CD4-positive, alpha-beta T cell (primary cell): ENCODE measurements around the gene TEX2. TPM values are rescaled to one million over a fixed set of nuclear protein-coding genes. Genes with fewer than 3 reads are reported as not detected.

Source experiments
- ATAC-seq: fragments of 200-7000 bp; cut with Tn5 transposase; one replicate; pipeline ENCODE4 v1.10.0; 2022; ENCODE audit warnings: mild to moderate bottlenecking; ENCODE audit not compliant: poor library complexity
- CTCF ChIA-PET: fragments of 350-600 bp; sonication (Branson Sonifier 250); formaldehyde crosslinking; loops from one replicate; lab custom pipeline; 2021; ENCODE audit warnings: antibody characterized with exemption, inconsistent platforms; lab: Charles Lee
- POLR2A ChIA-PET: fragments of 350-600 bp; sonication (Branson Sonifier 250); formaldehyde crosslinking; loops from one replicate; lab custom pipeline; 2021; ENCODE audit warnings: antibody characterized with exemption, inconsistent platforms; lab: Charles Lee
- DNase-seq, 14 experiments: peaks; one replicate each; pipeline ENCODE4 v3.0.0-alpha.2; 2013 to 2020; ENCODE audit warnings: mixed read lengths in 2 of 14
- H3K27ac ChIP-seq, 2 donors: one replicate each; pipeline versions ENCODE4 v1.5.1 to v1.7.0; 2013; ENCODE audit warnings: low read length in 2 of 2, low read depth in 1 of 2, mild to moderate bottlenecking in 1 of 2
- H3K27me3 ChIP-seq, 2 experiments: 1 replicate in 1 of 2; 2 replicates in 1 of 2; pipeline versions ENCODE4 v1.6.1 to v1.7.0; 2013; ENCODE audit warnings: low read length in 2 of 2, control low read depth in 1 of 2, mild to moderate bottlenecking in 1 of 2, moderate library complexity in 1 of 2; ENCODE audit not compliant: insufficient read depth in 2 of 2, control insufficient read depth in 1 of 2
- H3K36me3 ChIP-seq: one replicate; pipeline ENCODE4 v1.6.1; 2013; ENCODE audit warnings: low read length, control low read depth; ENCODE audit not compliant: insufficient read depth
- H3K4me1 ChIP-seq: one replicate; pipeline ENCODE4 v1.6.1; 2013; ENCODE audit warnings: low read length, control low read depth; ENCODE audit not compliant: insufficient read depth
- H3K4me3 ChIP-seq: one replicate; pipeline ENCODE4 v1.5.1; 2013; ENCODE audit warnings: mild to moderate bottlenecking, low read length, moderate library complexity
- H3K9me3 ChIP-seq, 2 experiments: 1 replicate in 1 of 2; 2 replicates in 1 of 2; pipeline versions ENCODE4 v1.6.1 to v1.7.0; 2013; ENCODE audit warnings: low read length in 2 of 2, mild to moderate bottlenecking in 2 of 2, control low read depth in 1 of 2, moderate library complexity in 1 of 2; ENCODE audit not compliant: control insufficient read depth in 1 of 2, insufficient read depth in 1 of 2
- H3K27ac Mint-ChIP-seq: one replicate; pipeline ENCODE4 v1.8.0; 2020; ENCODE audit warnings: mixed read lengths
- H3K27me3 Mint-ChIP-seq: one replicate; pipeline ENCODE4 v1.8.0; 2021; ENCODE audit warnings: mixed read lengths
- H3K36me3 Mint-ChIP-seq: one replicate; pipeline ENCODE4 v1.8.0; 2021; ENCODE audit warnings: low read depth, mixed read lengths
- H3K4me1 Mint-ChIP-seq: one replicate; pipeline ENCODE4 v1.8.0; 2021; ENCODE audit warnings: low read depth, mixed read lengths
- H3K4me3 Mint-ChIP-seq: one replicate; pipeline ENCODE4 v1.8.0; 2020; ENCODE audit warnings: mild to moderate bottlenecking, mixed read lengths
- H3K9me3 Mint-ChIP-seq: one replicate; pipeline ENCODE4 v1.8.0; 2020; ENCODE audit warnings: mixed read lengths
- CTCF ChIP-seq: fragments of 200-600 bp; IDR thresholded peaks from one replicate; pipeline ENCODE4 v1.8.0; 2022; ENCODE audit warnings: antibody characterized with exemption, mild to moderate bottlenecking
- intact Hi-C, 2 experiments: fragments of 100-400 bp; cut with DNase I in 1 of 2; cut with micrococcal nuclease in 1 of 2; formaldehyde crosslinking; loops; one replicate each; pipeline versions ENCODE4 v1.15.1 to v1.9.0; 2023 to 2025; cut with DNase I, micrococcal nuclease
- total RNA-seq, 174 experiments: library from RNA in 2 of 174; stranded (reverse) in 2 of 174; gene quantifications; one replicate each; pipeline ENCODE4 v1.2.3 and lab custom pipeline; 2021 to 2026

The TEX2 gene
- total RNA-seq, 2 experiments from 2014 or later = 8.6 to 8.9 TPM

DNA sequence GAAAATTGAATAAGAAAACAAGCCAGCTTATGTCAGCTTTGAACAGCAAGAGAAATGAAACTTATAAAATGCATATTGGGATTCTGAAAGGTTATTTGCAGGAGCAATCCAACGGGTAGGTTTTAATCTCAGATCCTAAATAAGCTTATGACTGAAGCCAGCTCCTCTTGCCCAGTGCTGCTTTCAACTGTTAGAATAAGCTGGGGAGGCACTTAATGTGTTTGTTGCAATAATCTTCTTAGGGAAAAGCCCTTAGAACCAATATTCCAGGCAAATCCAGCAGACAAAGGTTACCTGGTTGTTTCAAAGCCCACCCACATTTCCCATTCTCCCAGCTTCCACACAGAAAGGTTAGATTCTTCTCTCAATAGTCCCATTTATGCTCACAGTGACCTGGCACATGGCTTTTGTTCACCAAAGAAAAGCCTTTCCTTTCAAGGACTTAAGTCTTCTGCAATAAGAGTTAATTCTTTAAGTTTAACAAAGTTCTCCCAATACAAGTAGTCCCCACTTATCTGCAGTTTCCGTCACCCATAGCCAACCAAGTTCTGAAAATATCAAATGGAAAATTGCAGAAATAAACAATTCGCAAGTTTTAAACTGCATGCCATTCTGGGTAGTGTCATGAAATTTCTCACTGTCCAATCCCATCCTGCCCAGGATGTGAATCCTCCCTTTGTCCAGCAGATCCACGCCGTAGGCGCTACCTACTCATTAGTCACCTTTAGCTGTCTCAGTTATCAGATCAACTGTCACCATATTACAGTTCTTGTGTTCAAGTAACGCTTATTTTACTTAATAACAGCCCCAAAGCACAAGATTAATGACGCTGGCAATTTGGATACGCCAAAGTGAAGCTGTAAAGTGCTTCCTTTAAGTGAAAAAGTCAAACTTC is 5.9 kb downstream of the TEX2 start:
- DNase-seq = no peak
- ChIA-PET POLR2A (no interaction called here), CTCF (interaction anchor here (0.5 kb wide), 1 partner anchor 526 kb away, joined by 4 read pairs; no protein-coding TSS in a partner anchor)
- H3K27me3 ChIP-seq = no peaks in the 10 kb centered on the region
- ATAC-seq = no peak
- Mint-ChIP-seq H3K27ac (no peak overlapping the region), H3K4me1 (peaks cover 47% of the 10 kb centered on the region), H3K9me3 (no peaks in the 10 kb centered on the region), H3K27me3 (no peaks in the 10 kb centered on the region), H3K36me3 (no peaks in the 10 kb centered on the region), H3K4me3 (no peak overlapping the region)
- no peaks in the 10 kb centered on the region for H3K9me3 ChIP-seq
- H3K27ac ChIP-seq = no peak overlapping the region
- no peak for TF ChIP-seq CTCF
- no peak overlapping the region for H3K4me3 ChIP-seq
- H3K4me1 ChIP-seq = peaks cover 17% of the 10 kb centered on the region
- no peaks in the 10 kb centered on the region for H3K36me3 ChIP-seq
- intact Hi-C loops = no loop called here

GRCh38 chr17:64255764-64256163 is 7.3 kb downstream of the TEX2 start:
- H3K4me3 Mint-ChIP-seq = no peak overlapping the region
- Histone ChIP-seq H3K36me3 (no peaks in the 10 kb centered on the region), H3K4me3 (no peak overlapping the region), H3K9me3 (no peaks in the 10 kb centered on the region), H3K27ac (no peak overlapping the region), H3K4me1 (peaks cover 7% of the 10 kb centered on the region), H3K27me3 (no peaks in the 10 kb centered on the region)
- peaks cover 33% of the 10 kb centered on the region for H3K4me1 Mint-ChIP-seq
- H3K9me3 Mint-ChIP-seq = no peaks in the 10 kb centered on the region
- no peaks in the 10 kb centered on the region for H3K36me3 Mint-ChIP-seq
- DNase-seq = no peak
- CTCF ChIA-PET = no interaction called here
- H3K27ac Mint-ChIP-seq = no peak overlapping the region
- ATAC-seq = no peak
- H3K27me3 Mint-ChIP-seq = no peaks in the 10 kb centered on the region
- TF ChIP-seq CTCF = no peak
- POLR2A ChIA-PET = no interaction called here
- intact Hi-C loops = no loop called here

- ChIA-PET POLR2A (interaction anchor here (1.4 kb wide), 1 partner anchor 109 kb away, joined by 3 read pairs; no protein-coding TSS in a partner anchor), CTCF (no interaction called here)
- no peak for ATAC-seq
- no peak overlapping the region for H3K27ac ChIP-seq
- Mint-ChIP-seq H3K9me3 (no peaks in the 10 kb centered on the region), H3K4me3 (no peak overlapping the region), H3K27ac (no peak overlapping the region), H3K36me3 (no peaks in the 10 kb centered on the region), H3K27me3 (no peaks in the 10 kb centered on the region), H3K4me1 (peaks cover 25% of the 10 kb centered on the region)
- TF ChIP-seq CTCF = no peak
- no peak overlapping the region for H3K4me3 ChIP-seq
- H3K9me3 ChIP-seq = no peaks in the 10 kb centered on the region
- no peak for DNase-seq
- H3K27me3 ChIP-seq = no peaks in the 10 kb centered on the region
- H3K36me3 ChIP-seq = no peaks in the 10 kb centered on the region
- no peaks in the 10 kb centered on the region for H3K4me1 ChIP-seq
- intact Hi-C loops = no loop called here
These were observed 8.3 kb downstream of the TEX2 start for GRCh38 chr17:64254755-64255154.
